HEK293 (cell line): ENCODE results near the gene SLC14A1.

Source experiments
- CTCF ChIP-seq: fragments of 450-650 bp; formaldehyde crosslinking; IDR thresholded peaks from 2 replicates; pipeline ENCODE4 v1.5.1; 2016; ENCODE audit warnings: missing biosample characterization, missing genetic modification characterization
- HOXA7 ChIP-seq: sonication (generic); formaldehyde crosslinking; IDR thresholded peaks from 2 replicates; pipeline ENCODE4 v1.8.1; 2022; ENCODE audit warnings: missing genetic modification reagents, borderline replicate concordance
- PBX3 ChIP-seq: sonication (generic); formaldehyde crosslinking; IDR thresholded peaks from 2 replicates; pipeline ENCODE4 v1.8.1; 2022; ENCODE audit warnings: mild to moderate bottlenecking, moderate library complexity, missing genetic modification reagents
- REST ChIP-seq: fragments of 450-650 bp; formaldehyde crosslinking; IDR thresholded peaks from 2 replicates; pipeline ENCODE4 v1.5.1; 2016; ENCODE audit warnings: missing biosample characterization, missing genetic modification characterization
- SCRT1 ChIP-seq: fragments of 450-650 bp; formaldehyde crosslinking; IDR thresholded peaks from 2 replicates; pipeline ENCODE4 v1.5.1; 2016; ENCODE audit warnings: missing biosample characterization, missing genetic modification characterization, borderline replicate concordance
- ZBTB7A ChIP-seq: fragments of 450-650 bp; formaldehyde crosslinking; IDR thresholded peaks from 2 replicates; pipeline ENCODE4 v1.5.1; 2016; ENCODE audit warnings: low read depth, missing biosample characterization, missing genetic modification characterization
- ZFP37 ChIP-seq: fragments of 450-650 bp; formaldehyde crosslinking; IDR thresholded peaks from 2 replicates; pipeline ENCODE4 v1.5.1; 2016; ENCODE audit warnings: missing biosample characterization, missing genetic modification characterization
- ZIC2 ChIP-seq: fragments of 450-650 bp; formaldehyde crosslinking; IDR thresholded peaks from 2 replicates; pipeline ENCODE4 v1.5.1; 2016; ENCODE audit warnings: missing biosample characterization, missing genetic modification characterization
- ZNF302 ChIP-seq: fragments of 450-650 bp; formaldehyde crosslinking; IDR thresholded peaks from 2 replicates; pipeline ENCODE4 v1.5.1; 2016; ENCODE audit warnings: missing biosample characterization, missing genetic modification characterization, low read depth
- ZNF324 ChIP-seq: fragments of 450-650 bp; formaldehyde crosslinking; IDR thresholded peaks from 2 replicates; pipeline ENCODE4 v1.5.1; 2016; ENCODE audit warnings: missing biosample characterization, missing genetic modification characterization
- ZNF398 ChIP-seq: fragments of 450-650 bp; formaldehyde crosslinking; IDR thresholded peaks from 2 replicates; pipeline ENCODE4 v1.5.1; 2017; ENCODE audit warnings: missing biosample characterization, missing genetic modification characterization
- ZNF785 ChIP-seq: fragments of 450-650 bp; formaldehyde crosslinking; IDR thresholded peaks from 2 replicates; pipeline ENCODE4 v1.5.1; 2016; ENCODE audit warnings: missing biosample characterization, missing genetic modification characterization
- ZXDB ChIP-seq: fragments of 450-650 bp; formaldehyde crosslinking; IDR thresholded peaks from 2 replicates; pipeline ENCODE4 v1.5.1; 2016; ENCODE audit warnings: missing biosample characterization, missing genetic modification characterization
- TF ChIP-seq, protein P1 (sequence below): fragments of 450-650 bp; formaldehyde crosslinking; IDR thresholded peaks from 2 replicates; pipeline ENCODE4 v1.5.1; 2016; ENCODE audit warnings: missing biosample characterization, missing genetic modification characterization

DNA sequence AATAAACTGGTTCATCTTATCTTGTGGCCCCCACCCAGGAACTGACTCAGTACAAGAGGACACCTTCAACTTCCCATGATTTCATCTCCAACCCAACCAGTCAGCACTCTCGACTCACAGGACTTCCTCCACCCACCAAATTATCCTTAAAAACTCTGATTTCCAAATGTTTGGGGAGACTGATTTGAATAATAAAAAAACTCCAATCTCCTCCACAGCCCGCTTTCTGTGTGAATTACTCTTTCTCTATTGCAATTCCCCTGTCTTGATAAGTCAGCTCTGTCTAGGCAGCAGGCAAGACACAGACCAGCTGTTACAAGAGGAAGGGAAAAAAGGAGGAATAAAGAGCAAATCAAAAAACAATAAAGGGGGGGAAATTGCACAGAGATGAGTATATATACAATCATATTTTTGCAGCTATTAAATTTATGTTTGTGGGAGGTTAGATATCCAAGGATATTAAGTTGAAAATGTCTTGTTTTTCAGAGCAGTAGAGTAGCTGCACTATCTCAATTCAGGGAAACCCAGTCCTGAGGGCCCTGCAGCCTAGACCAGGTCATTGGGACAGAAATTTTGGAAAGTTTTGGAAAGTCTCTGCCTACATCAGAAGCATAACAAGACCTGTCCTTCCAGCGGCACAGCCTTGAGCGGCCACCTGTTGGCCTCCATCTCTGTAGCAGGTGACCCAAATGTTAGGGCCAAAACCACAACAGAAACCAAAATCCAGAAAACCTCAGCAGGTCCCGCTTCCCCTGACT, 68.7 kb downstream of the SLC14A1 start:
- no peak for TF ChIP-seq CTCF
- no peak for TF ChIP-seq ZNF302 (tag by site-specific recombination)
- no peak for TF ChIP-seq ZXDB (tag by site-specific recombination)
- TF ChIP-seq REST (tag by site-specific recombination): no peak
- no peak for TF ChIP-seq ZNF324 (tag by site-specific recombination)
- no peak for TF ChIP-seq ZIC2 (tag by site-specific recombination)
- TF ChIP-seq ZNF785 (tag by site-specific recombination): no peak
- no peak for TF ChIP-seq SCRT1 (tag by site-specific recombination)
- TF ChIP-seq ZBTB7A (tag by site-specific recombination): no peak
- TF ChIP-seq ZNF398 (tag by site-specific recombination): no peak
- no peak for TF ChIP-seq ZFP37 (tag by site-specific recombination)
- TF ChIP-seq HOXA7 (CRISPR knock-in tag): no peak
- TF ChIP-seq, protein P1, sequence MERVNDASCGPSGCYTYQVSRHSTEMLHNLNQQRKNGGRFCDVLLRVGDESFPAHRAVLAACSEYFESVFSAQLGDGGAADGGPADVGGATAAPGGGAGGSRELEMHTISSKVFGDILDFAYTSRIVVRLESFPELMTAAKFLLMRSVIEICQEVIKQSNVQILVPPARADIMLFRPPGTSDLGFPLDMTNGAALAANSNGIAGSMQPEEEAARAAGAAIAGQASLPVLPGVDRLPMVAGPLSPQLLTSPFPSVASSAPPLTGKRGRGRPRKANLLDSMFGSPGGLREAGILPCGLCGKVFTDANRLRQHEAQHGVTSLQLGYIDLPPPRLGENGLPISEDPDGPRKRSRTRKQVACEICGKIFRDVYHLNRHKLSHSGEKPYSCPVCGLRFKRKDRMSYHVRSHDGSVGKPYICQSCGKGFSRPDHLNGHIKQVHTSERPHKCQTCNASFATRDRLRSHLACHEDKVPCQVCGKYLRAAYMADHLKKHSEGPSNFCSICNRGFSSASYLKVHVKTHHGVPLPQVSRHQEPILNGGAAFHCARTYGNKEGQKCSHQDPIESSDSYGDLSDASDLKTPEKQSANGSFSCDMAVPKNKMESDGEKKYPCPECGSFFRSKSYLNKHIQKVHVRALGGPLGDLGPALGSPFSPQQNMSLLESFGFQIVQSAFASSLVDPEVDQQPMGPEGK (tag by site-specific recombination): no peak
- no peak for TF ChIP-seq PBX3
